ENCODE data around the gene MMRN2.
"Not testable (repeated sequence)": the region's sequence is repeated elsewhere in the genome, so short reads cannot be mapped to it uniquely, and the experiment has no call there.

The MMRN2 gene

DNA sequence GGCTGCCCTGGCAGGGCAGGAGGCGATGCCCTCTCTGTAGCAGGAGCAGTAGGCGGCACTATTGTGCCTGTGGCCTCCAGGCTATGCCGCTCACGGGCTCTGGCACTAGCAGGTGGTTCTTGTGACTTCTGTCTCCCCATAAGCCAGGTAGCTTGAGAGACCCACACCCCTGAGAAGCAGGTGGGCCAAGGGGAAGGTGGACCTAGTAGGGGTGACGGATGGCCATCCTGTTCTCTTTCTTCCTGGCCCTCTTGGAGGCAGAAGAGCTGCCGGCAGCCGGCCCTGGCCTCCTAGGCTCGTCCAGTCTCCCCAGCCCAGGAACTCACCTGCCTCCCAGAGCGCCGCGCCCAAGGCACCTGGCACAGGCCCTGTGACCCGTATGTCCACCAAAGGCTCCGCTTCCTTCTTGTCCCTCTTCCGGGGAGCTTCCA lies 15.4 kb downstream of the MMRN2 start:
- DNase-seq (ENCODE audit: low read depth): no peak

DNA sequence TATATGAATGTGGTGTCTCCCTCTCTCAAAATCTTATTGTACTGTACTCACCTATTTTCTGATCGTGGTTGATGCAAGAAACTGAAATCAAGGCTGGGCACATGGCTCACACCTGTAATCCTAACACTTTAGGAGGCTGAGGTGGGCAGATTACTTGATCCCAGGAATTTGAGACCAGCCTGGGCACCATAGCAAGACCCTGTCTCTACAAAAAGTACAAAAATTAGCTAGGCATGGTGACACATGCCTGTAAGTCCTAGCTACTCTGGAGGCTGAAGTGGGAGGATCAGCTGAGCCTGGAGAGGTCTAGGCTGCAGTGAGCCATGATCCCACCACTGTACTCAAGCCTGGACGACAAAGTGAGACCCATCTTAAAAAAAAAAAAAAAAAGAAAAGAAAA lies 16.0 kb downstream of the MMRN2 start:
- DNase-seq (ENCODE audit: low read depth): no peak

DNA sequence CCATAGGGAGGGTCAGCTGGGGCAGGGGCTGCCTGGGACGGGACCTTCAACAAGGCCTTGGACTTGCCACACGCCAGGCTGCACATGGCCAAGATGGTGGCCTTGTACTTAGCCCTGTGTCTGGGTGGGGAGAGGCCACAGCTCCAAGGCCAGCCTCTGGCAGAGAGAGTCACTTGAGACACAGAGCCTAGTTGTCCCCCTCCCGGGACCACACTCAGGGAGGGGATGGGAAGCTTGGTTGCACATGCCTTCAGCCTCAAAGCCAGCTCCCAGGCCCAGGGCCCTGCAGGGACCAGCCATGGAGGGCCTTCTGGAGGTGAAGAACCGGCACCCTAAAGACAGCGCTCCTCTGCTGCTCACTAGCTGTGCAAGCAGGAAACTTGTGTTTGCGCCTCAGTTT lies 16.7 kb downstream of the MMRN2 start:
- DNase-seq (ENCODE audit: low read depth): no peak

DNA sequence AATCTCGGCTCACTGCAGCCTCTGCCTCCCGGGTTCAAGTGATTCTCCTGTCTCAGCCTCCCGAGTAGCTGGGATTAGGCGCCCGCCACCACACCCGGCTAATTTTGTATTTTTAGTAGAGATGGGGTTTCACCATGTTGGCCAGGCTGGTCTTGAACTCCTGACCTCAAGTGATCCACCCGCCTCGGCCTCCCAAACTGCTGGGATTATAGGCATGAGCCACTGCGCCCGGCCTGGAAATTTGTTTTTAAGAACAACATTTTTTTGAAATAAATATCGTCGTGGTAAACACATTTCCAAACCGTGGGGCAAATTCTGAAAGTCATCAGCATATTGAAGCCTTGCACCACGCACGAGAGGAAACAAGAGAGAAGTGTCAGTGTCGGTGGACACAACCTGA lies 17.3 kb downstream of the MMRN2 start:
- not testable (repeated sequence) for DNase-seq (ENCODE audit: low read depth)

DNA sequence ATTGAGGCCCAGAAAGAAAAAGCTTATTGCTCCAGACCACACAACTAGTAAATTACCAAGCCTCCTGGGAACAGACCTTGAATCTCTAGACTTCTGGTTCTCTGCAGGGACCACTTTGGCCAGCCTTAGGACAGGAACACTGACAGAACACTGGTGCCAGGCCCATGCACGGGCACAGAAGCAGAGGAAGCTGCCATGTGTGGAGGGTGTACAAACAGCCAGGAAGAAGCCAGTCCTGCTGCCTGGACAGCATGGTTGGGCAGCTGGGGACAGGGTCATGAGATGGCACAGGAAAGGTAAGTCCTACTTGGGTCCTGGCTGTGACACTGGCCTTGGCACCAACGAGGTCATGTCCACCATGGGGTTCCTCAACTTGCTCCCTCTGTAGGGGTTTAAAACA lies 19.2 kb downstream of the MMRN2 start:
- DNase-seq (ENCODE audit: low read depth): no peak

DNA sequence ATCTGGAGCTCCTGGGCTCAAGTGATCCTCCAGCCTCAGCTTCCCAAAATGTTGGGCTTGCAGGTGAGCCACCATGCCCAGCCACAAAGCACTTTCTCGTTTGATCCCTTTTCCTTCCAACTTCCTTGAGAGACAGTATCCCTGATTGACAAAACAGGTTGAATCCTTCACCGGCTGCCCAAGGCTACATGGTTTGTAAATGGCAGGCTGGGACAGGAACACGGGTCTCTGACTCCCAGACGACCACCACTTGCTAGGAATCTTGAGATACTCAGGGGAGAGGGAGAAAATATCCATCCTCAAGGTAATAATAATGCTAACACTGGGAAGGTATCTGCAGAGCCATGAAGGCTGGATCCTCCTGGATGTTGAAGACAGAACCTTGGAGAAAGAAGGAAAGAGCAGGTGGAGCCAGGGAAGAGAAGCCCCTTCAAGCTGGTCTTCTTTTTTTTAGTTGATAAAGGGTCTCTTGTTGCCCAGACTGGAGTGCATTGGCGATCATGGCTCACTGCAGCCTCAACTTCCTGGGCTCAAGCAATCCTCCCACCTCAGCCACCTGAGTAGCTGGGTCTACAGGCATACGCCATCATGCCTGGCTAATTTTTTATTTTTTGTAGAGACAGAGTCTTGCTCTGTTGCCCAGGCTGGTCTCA lies 19.8 kb downstream of the MMRN2 start:
- DNase-seq (ENCODE audit: low read depth): no peak

DNA sequence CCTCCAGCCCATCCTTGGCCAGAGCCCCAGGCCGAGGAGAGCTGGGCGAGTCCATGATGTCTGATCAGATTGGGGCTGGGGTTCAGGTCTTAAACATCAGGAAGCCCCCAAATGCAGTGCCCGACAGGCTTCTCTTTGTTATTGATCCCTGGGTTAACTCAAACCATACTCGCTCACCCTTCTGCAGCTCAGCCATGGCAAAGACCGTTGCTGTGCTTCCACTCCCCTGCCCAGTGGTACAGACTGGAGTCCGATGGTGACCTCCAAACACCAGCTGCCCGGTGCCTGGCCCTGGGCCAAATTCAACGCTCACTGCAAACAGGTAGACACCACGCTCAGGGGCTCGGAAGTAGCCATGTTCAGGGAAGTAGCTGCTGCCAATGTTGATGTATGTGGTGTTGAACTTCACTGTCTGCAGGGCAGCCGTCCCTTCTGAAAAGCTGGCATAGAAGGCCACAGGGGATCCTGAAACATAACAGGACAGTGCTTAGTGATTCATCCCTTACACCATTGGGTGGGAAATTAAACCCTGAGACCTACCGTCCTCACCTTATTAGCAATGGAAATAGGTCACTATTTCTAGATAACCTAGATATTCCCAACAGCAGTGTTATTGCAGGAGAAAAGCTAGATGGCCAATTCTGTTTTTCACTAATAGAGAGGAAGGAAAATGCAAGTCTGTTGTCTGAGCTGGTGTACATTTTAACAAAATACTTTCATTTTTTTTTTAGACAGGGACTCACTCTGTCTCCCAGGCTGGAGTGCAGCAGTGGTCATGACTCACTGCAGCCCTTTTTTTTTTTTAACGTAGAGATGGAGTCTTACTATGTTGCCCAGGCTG lies 20.5 kb downstream of the MMRN2 start:
- peak; percentile 59 for DNase-seq (ENCODE audit: low read depth)

DNA sequence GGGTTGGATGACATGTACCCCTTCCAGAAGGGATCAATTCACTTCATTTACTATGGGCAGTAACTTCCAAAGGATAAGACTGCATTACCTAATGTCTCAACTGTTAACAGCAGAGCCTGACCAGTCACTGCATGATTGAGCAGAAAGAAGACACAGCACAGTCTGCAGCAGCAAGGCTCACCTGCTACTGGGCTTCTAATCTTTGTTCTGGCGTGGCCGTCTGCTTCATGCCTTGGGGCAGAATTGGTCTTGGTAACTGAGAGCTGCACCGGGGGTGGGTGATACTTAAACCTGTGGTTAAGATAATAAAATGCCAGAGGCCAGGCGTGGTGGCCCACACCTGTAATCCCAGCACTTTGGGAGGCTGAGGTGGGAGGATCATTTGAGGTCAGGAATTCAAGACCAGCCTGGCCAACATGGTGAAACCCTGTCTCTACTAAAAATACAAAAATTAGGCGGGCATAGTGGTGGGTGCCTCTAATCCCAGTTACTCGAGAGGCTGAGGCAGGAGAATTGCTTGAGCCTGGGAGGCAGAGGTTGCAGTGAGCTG lies 23.2 kb downstream of the MMRN2 start:
- DNase-seq (ENCODE audit: low read depth): not testable (repeated sequence)

DNA sequence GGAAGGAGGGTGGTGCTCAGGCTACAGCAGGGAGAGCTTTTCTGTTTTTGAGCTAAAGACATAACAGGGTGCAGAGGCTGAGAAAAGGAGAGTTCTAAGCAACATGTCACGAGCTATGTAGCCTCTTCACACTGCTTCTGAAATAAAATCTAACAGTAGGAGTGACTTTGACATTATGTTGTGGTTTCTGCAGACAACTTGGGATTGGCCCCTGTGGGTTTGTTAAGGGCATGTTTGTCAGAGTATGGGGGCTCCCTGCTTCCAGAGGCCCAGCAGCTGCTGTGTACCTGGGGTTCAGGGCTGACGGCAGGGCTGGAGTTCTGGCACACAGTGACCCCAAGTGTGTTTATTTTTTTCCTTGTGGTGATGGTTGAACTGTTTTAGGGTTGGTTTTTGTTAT lies 24.7 kb downstream of the MMRN2 start:
- DNase-seq (ENCODE audit: low read depth): no peak

DNA sequence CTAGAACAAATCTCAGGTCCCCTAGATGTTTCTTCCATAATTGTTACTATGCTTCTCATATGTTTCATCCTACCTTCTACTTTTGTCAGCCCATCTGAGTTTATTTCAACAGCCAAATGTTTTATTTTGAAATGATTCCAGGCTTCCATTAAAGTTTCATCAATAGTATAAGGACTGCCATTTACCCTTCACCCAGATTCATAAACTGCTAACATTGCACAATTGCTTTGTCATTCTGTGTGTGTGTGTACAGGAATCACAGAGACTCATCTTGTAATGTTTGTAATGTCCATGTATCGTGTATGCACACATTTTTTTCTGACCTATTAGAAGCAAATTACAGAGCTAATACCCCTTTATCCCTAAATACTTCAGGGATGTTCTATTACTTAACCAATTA lies 25.5 kb downstream of the MMRN2 start:
- peak; percentile 83 for DNase-seq (ENCODE audit: low read depth)

DNA sequence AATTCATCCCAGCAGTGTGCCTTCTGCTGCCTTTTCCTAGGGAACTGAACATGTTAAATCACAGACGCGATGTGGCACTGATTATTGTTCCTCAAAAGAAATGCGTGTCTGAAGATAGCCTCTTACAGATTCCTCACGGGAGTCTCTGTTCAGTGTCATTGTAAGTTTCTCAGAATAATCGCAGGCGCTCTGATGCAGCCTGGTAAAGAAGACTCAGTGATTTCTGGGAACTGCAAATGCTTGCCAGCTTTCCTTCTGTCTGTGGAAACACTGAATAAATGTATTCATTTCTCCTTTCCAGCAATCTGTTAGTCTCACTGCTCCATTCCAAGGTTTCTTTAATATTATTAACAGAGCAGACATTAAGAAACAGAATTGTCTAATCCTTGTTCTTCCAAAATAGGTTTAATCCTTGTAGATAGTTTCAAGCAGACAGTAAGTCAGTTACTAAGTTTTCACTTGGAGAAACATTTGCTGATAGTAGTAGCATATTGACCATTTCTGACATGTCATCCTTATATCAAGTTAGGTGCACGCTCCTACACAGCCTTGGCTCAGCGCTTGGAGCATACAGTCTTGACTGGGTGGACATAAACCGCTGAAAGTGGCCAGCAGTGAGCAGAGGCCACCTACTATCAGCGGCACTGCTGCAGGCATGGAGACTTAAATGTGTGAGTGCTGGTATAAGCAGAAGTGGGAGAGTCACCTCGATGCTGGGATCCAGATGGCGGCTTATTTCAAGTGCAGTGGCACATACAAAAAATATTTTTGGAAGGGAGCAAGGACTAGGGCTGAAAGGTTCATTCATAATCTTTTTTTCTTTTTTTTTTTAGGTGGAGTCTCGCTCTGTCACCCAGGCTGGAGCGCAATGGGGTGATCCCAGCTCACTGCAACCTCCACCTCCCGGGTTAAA lies 27.7 kb downstream of the MMRN2 start:
- no peak for DNase-seq (ENCODE audit: low read depth)

DNA sequence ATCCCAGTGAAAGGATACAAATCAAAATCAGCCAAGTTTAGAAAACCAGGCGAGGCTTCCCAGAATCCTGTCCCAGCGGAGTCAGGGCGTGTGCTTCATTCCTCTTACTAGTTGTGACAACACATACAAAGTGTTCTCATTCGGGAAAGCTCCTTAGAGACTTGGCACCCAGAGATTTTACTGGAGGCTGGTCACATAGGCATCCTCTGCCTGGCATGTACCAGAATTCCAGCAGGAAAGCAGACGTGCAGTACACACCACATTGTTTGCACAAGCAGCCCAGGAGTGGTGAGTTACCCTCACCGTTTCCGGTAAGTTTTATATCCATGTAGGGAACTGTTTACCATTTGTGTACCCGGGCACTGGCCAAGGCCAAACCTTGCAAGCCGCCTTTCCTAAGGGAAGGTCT lies 34.9 kb downstream of the MMRN2 start:
- DNase-seq (ENCODE audit: low read depth): no peak

DNA sequence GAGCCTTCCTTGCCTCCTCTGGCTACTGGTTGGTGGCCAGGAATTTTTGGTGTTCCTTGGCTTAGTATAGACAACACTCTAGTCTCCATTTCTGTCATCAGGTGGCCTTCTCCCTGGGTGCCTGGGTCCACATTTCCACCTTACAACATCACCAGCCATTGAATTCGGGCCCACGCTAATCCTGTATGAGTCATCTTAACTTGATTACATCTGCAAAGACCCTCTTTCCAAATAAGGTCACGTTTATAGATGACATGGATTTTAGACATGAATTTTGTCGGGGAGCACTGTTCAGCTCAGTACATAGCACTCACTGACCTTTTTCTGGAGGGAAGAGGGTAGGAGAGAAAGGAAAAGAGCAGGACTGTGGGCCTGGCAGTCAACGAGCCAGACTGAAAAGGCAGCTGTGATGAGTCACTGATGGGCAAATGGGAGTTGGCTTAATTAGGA lies 39.4 kb downstream of the MMRN2 start:
- peak; percentile 68 for DNase-seq (ENCODE audit: low read depth)

DNA sequence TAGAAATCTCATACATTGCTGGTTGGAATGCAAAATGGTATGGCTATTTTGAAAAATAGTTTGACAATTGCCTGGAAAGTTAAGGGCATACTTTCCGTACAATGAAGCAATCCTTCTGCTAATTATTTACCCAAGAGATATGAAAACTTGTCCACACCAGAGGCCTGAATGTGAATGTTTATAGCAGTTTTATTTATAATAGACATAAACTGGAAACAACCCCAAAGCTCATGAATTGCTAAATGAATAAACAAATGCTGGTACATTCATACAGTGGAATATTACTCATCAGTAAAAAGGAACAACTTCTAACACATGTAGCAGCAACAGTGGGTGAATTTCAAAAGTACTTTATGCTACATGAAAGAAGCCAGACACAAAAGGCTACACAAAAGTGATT lies 42.7 kb downstream of the MMRN2 start:
- DNase-seq (ENCODE audit: low read depth): peak; percentile 32

DNA sequence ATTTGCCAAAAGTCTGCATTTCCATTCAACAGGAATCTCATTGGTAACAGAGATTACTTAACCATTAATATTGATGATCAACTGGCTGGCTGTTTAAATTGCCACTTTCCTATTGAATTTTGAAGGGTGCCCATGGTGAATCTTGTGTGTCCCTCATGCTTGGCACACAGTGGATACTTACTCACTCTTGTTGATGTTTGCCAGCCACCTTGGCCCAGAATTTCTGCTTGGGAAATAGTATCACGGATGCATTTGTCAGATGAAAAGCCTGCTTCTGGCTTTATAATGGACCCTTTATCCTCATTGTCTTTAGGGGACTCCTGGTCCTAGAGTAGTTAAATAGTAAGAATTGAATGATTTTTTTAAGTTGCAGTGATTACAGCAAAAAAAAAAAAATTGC lies 52.0 kb downstream of the MMRN2 start:
- no peak for DNase-seq (ENCODE audit: low read depth)

DNA sequence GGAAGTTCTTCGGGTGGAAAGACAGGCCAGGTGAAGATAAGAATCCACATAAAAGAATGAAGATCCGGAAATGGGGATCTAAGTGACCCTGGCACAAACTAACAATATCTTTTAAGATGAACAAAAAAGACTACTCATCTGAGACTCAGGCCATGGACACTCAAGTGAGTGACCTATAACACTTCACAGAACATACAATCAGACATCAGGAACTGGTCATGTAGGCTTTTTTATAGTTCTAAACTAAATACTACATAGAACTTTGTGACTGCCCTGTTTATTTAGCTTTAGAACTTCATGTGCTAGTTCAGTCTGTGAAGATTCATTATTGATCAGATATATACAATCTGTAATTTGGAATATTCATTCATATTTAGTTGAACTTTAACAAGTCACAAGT lies 52.8 kb downstream of the MMRN2 start:
- no peak for DNase-seq (ENCODE audit: low read depth)

DNA sequence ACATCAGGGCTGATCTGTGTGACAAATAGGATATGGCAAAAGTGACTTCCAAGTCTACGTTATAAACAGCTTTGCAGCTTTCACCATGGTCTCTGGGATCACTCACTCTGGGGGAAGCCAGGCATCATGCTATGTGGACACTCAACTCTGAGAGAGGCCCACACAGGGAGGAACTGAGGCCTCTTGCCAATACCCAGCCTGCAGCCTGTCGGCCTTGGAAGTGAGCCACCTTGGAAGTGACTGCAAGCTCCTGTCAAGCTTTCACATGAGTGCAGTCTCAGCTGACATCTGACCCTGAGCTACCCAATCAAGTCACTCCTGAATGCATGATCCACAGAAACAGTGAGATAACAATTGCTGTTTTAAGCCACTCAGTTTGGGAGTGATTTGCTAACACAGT lies 56.5 kb downstream of the MMRN2 start:
- peak; percentile 71 for DNase-seq (ENCODE audit: low read depth)

DNA sequence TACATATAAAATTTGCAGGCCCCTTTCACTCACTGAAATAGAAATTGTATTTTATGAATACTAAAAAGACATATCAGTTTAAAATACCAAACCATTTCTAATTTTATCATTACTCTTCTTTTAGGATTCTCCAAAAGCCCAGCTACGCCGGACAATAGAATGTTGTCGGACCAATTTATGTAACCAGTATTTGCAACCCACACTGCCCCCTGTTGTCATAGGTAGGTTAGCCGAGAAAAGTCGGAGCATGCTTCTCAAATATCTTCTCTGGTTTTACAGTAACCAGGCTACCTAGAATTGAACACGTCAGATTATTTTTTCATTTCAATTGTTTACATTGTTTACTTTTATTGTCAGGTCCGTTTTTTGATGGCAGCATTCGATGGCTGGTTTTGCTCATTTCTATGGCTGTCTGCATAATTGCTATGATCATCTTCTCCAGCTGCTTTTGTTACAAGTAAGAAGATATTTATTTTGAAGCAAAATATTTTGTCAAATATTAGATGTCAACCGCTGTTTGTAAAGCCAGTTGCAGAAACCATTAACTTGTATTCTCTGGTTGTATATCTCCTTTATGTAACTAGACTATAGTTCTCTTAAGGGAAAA lies 57.6 kb downstream of the MMRN2 start:
- peak; percentile 74 for DNase-seq (ENCODE audit: low read depth)

DNA sequence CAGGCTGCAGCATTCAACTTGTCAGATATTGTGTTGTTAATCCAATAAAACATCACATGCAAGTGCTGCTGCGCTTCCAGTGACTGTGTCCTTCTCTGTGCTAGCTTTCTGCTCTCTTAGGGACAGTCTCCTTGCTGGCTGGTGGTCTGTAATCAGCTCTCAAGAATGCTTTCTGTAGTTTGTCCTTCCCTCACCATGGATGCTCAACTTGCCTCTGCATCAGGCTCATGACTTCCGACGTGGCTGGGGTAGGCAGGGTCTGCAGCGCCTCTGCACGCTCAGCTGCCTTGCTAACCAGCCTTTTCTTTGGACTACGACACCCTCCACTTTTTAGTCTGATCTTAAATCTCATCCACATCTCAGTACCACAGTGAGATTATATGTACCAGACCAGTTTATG lies 58.3 kb downstream of the MMRN2 start:
- no peak for DNase-seq (ENCODE audit: low read depth)

DNA sequence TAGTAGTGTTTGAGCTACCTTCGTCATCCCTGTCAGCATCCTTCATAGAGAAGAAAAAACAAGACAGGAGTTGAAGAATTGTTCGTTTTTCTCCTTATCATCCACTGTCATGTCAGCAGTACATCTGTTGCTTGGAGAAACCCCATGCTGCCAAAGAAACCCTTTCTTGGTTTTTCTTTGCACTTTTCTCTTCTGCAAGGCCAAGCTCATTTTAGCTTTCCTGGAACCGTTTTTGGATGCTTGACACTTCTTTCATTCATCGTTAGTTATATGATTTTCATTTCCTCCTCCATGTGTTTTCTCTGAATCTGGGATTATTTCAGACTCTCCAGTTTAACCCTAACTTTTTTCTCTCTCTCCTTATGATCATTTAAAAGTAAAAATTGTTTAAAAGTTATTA lies 58.9 kb downstream of the MMRN2 start:
- DNase-seq (ENCODE audit: low read depth): no peak

DNA sequence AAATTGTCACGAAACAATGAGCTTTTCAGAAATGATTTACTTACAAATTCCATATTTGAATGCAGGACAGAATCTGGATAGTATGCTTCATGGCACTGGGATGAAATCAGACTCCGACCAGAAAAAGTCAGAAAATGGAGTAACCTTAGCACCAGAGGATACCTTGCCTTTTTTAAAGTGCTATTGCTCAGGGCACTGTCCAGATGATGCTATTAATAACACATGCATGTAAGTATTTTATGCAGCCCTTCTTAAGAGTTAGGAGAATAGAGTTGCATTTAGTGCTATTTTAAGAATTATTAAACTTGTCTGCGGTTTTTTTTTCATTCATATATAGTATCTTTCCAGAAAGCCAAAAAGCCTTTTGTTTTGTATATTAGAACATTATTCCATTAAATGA lies 67.4 kb downstream of the MMRN2 start:
- DNase-seq (ENCODE audit: low read depth): no peak

Measured in iris pigment epithelial cell (primary cell).